Endothelial cell of umbilical vein (primary cell): ENCODE results near the gene RBM17. TPM values are rescaled to one million over a fixed set of nuclear protein-coding genes. Genes with fewer than 3 reads are reported as not detected.

Experiments used
- BruUV-seq: library from RNA; stranded (reverse); fragments of 400-500 nt; replicated peaks from 2 replicates; lab custom pipeline; 2021; lab: Mats Ljungman, UMichigan
- CTCF ChIA-PET: fragments of 300-600, 350-600 bp; sonication (Branson Sonifier 250); formaldehyde crosslinking; loops from one replicate; lab custom pipeline; 2021; ENCODE audit warnings: antibody characterized with exemption, inconsistent platforms; lab: Charles Lee
- POLR2A ChIA-PET: fragments of 300-600, 350-600 bp; sonication (Branson Sonifier 250); formaldehyde crosslinking; loops from one replicate; lab custom pipeline; 2021; ENCODE audit warnings: antibody characterized with exemption, inconsistent platforms; lab: Charles Lee
- DNase-seq: peaks from one replicate; pipeline ENCODE4 v3.0.0-alpha.2; 2011; ENCODE audit warnings: low read depth, low spot score
- FAIRE-seq: peaks from 2 replicates; lab custom pipeline; 2011; peaks lifted over from hg19 to GRCh38; lab: Jason Lieb, UNC
- H2AFZ ChIP-seq: 2 replicates; pipeline ENCODE4 v1.6.0; 2012; ENCODE audit warnings: low read depth, low read length, control low read depth, inconsistent platforms
- H3K27ac ChIP-seq: 2 replicates; pipeline ENCODE4 v1.5.1; 2011; ENCODE audit warnings: low read depth, mild to moderate bottlenecking, control low read depth, low read length, moderate library complexity; ENCODE audit not compliant: insufficient read depth
- H3K27me3 ChIP-seq, 2 experiments: 2 replicates each; pipeline versions ENCODE4 v1.6.0 to v1.6.1; 2011; ENCODE audit warnings: low read length in 2 of 2, mixed read lengths in 1 of 2; ENCODE audit not compliant: control insufficient read depth in 2 of 2, insufficient read depth in 2 of 2
- H3K36me3 ChIP-seq, 2 experiments: 2 replicates in 1 of 2; 3 replicates in 1 of 2; pipeline ENCODE4 v1.5.1; 2011; ENCODE audit warnings: low read length in 2 of 2, mild to moderate bottlenecking in 1 of 2, moderate library complexity in 1 of 2; ENCODE audit not compliant: control insufficient read depth in 2 of 2, insufficient read depth in 2 of 2; ENCODE audit errors: extremely low read depth in 1 of 2
- H3K4me1 ChIP-seq: 3 replicates; pipeline ENCODE4 v1.5.1; 2011; ENCODE audit warnings: mild to moderate bottlenecking, low read length; ENCODE audit not compliant: control insufficient read depth, insufficient read depth; ENCODE audit errors: extremely low read depth
- H3K4me2 ChIP-seq: 2 replicates; pipeline ENCODE4 v1.6.1; 2011; ENCODE audit warnings: low read length, control low read depth, mixed read lengths; ENCODE audit not compliant: insufficient read depth
- H3K4me3 ChIP-seq, 3 experiments: fragments of 200-600 bp in 1 of 3; sonication (generic), shearing (Covaris generic) in 1 of 3; replicated peaks in 1 of 3; 2 replicates each; pipeline ENCODE4 v1.5.1; 2011 to 2016; ENCODE audit warnings: control low read depth in 3 of 3, low read length in 3 of 3, mild to moderate bottlenecking in 2 of 3, inconsistent platforms in 1 of 3, low read depth in 1 of 3, moderate library complexity in 1 of 3; ENCODE audit not compliant: insufficient read depth in 1 of 3
- H3K79me2 ChIP-seq: 2 replicates; pipeline ENCODE4 v1.6.0; 2012; ENCODE audit warnings: low read length, inconsistent platforms; ENCODE audit not compliant: control insufficient read depth, insufficient read depth
- H3K9ac ChIP-seq: replicated peaks from 2 replicates; pipeline ENCODE3; 2011; ENCODE audit warnings: low read length, control low read depth; ENCODE audit not compliant: insufficient read depth; ENCODE audit errors: extremely low read depth
- H3K9me1 ChIP-seq: replicated peaks from 3 replicates; pipeline ENCODE4 v1.6.0; 2011; ENCODE audit warnings: mild to moderate bottlenecking, low read length; ENCODE audit not compliant: control insufficient read depth, insufficient read depth; ENCODE audit errors: extremely low read depth
- H3K9me3 ChIP-seq: replicated peaks from 2 replicates; pipeline ENCODE4 v1.5.1; 2012; ENCODE audit warnings: low read length, inconsistent platforms; ENCODE audit not compliant: control insufficient read depth, insufficient read depth
- H4K20me1 ChIP-seq: replicated peaks from 2 replicates; pipeline ENCODE3; 2011; ENCODE audit warnings: mild to moderate bottlenecking, low read length; ENCODE audit not compliant: control insufficient read depth, insufficient read depth; ENCODE audit errors: extremely low read depth
- EZH2 ChIP-seq: IDR thresholded peaks from 2 replicates; pipeline ENCODE4 v1.6.1; 2012; ENCODE audit warnings: borderline replicate concordance, low read depth, mild to moderate bottlenecking, moderate library complexity, low read length, inconsistent platforms; ENCODE audit not compliant: severe bottlenecking
- FOS ChIP-seq: IDR thresholded peaks from 2 replicates; pipeline ENCODE4 v1.6.1; 2011; ENCODE audit warnings: mild to moderate bottlenecking, low read length, moderate library complexity, borderline replicate concordance; ENCODE audit not compliant: insufficient read depth
- GATA2 ChIP-seq: IDR thresholded peaks from 2 replicates; pipeline ENCODE4 v1.7.0; 2011; ENCODE audit warnings: low read depth, mild to moderate bottlenecking, moderate library complexity, mixed read lengths, low read length; ENCODE audit not compliant: insufficient read length, insufficient read depth
- JUN ChIP-seq: IDR thresholded peaks from 2 replicates; pipeline ENCODE4 v1.6.1; 2011; ENCODE audit warnings: borderline replicate concordance, low read depth; ENCODE audit not compliant: insufficient read length, insufficient read depth
- MYC ChIP-seq: IDR thresholded peaks from one replicate; pipeline ENCODE4 v1.6.1; 2011; ENCODE audit warnings: mild to moderate bottlenecking, low read depth, low read length
- POLR2A ChIP-seq: IDR thresholded peaks from 2 replicates; pipeline ENCODE4 v1.6.1; 2012; ENCODE audit warnings: low read depth, mild to moderate bottlenecking, control low read depth, low read length
- POLR2AphosphoS5 ChIP-seq: IDR thresholded peaks from 2 replicates; pipeline ENCODE4 v1.6.1; 2012; ENCODE audit warnings: low read depth, mild to moderate bottlenecking, control low read depth, low read length, moderate library complexity; ENCODE audit not compliant: insufficient read depth
- dilution Hi-C: fragments of 300-500 bp; cut with MboI; formaldehyde crosslinking; loops from one replicate; pipeline ENCODE4 v1.15.0; 2019; ENCODE audit warnings: low sequenced_read_pairs; ENCODE audit not compliant: extremely low pct_ligation_motif_present
- intact Hi-C: fragments of 100-400 bp; cut with micrococcal nuclease; formaldehyde crosslinking; loops from one replicate; pipeline ENCODE4 v1.10.0; 2022
- polyA plus RNA-seq, 4 experiments: library from polyadenylated mRNA; depleted of rRNA in 3 of 4; stranded (reverse) in 3 of 4; unstranded in 1 of 4; fragments of >200 nt; gene quantifications; 2 replicates each; pipeline versions ENCODE4 v1.2.1 to v1.2.3, GENCODE V29; 2011 to 2012; ENCODE audit warnings: missing spikeins in 1 of 4
- total RNA-seq: library from RNA; stranded (reverse); gene quantifications from 2 replicates; pipeline ENCODE4 v1.2.3, GENCODE V29; 2021
- TF ChIP-seq, protein P1 (sequence below): IDR thresholded peaks from 2 replicates; pipeline ENCODE4 v1.6.1; 2011; ENCODE audit not compliant: insufficient read depth, insufficient read length
- TF ChIP-seq, protein P2 (sequence below), 2 donors: IDR thresholded peaks; 1 replicate in 1 of 2; 2 replicates in 1 of 2; pipeline ENCODE4 v1.5.1; 2011; ENCODE audit warnings: low read length in 2 of 2, mild to moderate bottlenecking in 2 of 2, moderate library complexity in 2 of 2, control low read depth in 1 of 2, inconsistent platforms in 1 of 2, low read depth in 1 of 2; ENCODE audit not compliant: insufficient read depth in 1 of 2; ENCODE audit errors: extremely low read depth in 1 of 2

The RBM17 gene
- total and polyA plus RNA-seq, 2 donors (not counting 3 experiments of a cell fraction or from before 2014, with no cell fraction given) = 23.1 to 148 TPM

DNA sequence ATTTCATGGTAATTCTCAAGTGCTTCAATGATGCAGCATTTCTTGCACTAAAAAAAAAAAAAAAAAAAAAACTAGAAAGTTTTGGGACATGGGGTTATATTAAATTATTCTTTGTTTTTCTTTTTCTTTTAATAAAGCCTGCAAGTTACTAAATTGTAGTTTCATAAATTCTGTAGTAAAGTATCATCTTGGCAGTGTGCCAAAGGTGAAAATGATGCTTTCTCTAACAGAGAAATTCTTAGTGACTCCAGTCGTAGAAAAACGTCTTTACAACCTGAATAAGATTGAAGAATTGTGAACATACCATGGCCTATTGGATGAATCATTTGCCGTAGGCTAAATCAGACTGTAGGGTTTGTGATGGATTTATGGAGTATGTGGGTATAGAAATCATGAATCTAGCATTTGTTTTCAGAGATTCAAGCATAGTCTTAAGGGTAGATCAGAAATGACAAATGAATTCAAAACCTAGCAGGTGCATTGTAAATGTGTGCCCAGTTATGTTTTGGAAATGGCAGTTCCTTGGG is 27.1 kb downstream of the RBM17 start:
- peaks cover 5% of the 10 kb centered on the region for H3K79me2 ChIP-seq
- no peak overlapping the region for H3K4me2 ChIP-seq
- no TSS peak for BruUV-seq
- peaks cover 13% of the 10 kb centered on the region for H3K4me1 ChIP-seq
- peaks cover 19 to 28% of the 10 kb centered on the region in 2 experiments for H3K36me3 ChIP-seq
- no peaks in the 10 kb centered on the region for H3K9me1 ChIP-seq
- no peaks in the 10 kb centered on the region for H4K20me1 ChIP-seq
- no peaks in the 10 kb centered on the region for H3K27me3 ChIP-seq
- POLR2A ChIA-PET = interaction anchor here (1.4 kb wide), 1 partner anchor 87 kb away, joined by 3 read pairs; the partner anchor contains the start of gene PFKFB3
- no peak overlapping the region for H2AFZ ChIP-seq
- TF ChIP-seq MYC (no peak), EZH2 (no peak), POLR2A (no peak), GATA2 (no peak), FOS (no peak), POLR2AphosphoS5 (no peak), JUN (no peak)
- TF ChIP-seq, protein P1, sequence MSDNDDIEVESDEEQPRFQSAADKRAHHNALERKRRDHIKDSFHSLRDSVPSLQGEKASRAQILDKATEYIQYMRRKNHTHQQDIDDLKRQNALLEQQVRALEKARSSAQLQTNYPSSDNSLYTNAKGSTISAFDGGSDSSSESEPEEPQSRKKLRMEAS = no peak
- TF ChIP-seq, protein P2, sequence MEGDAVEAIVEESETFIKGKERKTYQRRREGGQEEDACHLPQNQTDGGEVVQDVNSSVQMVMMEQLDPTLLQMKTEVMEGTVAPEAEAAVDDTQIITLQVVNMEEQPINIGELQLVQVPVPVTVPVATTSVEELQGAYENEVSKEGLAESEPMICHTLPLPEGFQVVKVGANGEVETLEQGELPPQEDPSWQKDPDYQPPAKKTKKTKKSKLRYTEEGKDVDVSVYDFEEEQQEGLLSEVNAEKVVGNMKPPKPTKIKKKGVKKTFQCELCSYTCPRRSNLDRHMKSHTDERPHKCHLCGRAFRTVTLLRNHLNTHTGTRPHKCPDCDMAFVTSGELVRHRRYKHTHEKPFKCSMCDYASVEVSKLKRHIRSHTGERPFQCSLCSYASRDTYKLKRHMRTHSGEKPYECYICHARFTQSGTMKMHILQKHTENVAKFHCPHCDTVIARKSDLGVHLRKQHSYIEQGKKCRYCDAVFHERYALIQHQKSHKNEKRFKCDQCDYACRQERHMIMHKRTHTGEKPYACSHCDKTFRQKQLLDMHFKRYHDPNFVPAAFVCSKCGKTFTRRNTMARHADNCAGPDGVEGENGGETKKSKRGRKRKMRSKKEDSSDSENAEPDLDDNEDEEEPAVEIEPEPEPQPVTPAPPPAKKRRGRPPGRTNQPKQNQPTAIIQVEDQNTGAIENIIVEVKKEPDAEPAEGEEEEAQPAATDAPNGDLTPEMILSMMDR (IDR thresholded peaks at IDR 0.05; ENCODE audit: extremely low read depth in 1 of 2, insufficient read depth in 1 of 2, low read depth in 1 of 2, low read length in 2 of 2) = no peak
- no peaks in the 10 kb centered on the region for H3K9me3 ChIP-seq
- CTCF ChIA-PET = interaction anchor here (1.3 kb wide), 1 partner anchor 36 kb away, joined by 3 read pairs; no protein-coding TSS in a partner anchor
- no peak overlapping the region for H3K27ac ChIP-seq
- DNase-seq (no peak), FAIRE-seq (peak; percentile 54)
- intact Hi-C loops (no loop called here), dilution Hi-C loops (no loop called here)
- no peak overlapping the region for H3K4me3 ChIP-seq
- H3K9ac ChIP-seq = no peak overlapping the region
